Natural killer cell (primary cell): ENCODE results near the gene OGN. TPM values are rescaled to one million over a fixed set of nuclear protein-coding genes. Genes with fewer than 3 reads are reported as not detected.

ENCODE experiments used
- ATAC-seq, 3 donors: fragments of 150-1000 bp in 2 of 3; fragments of 200-7000 bp in 1 of 3; cut with Tn5 transposase; 1 replicate in 1 of 3; 2 replicates in 2 of 3; pipeline ENCODE4 v1.10.0; 2021; ENCODE audit warnings: mild to moderate bottlenecking in 2 of 3, moderate library complexity in 2 of 3
- DNase-seq, 2 donors: peaks; one replicate each; pipeline versions ENCODE4 v3.0.0 to v3.0.0-alpha.2; 2013 to 2021; ENCODE audit warnings: mixed read lengths in 1 of 2
- H3K27ac ChIP-seq: one replicate; pipeline ENCODE4 v1.5.1; 2013; ENCODE audit warnings: mild to moderate bottlenecking, low read length
- H3K27me3 ChIP-seq: one replicate; pipeline ENCODE4 v1.6.1; 2013; ENCODE audit warnings: low read length; ENCODE audit not compliant: control insufficient read depth, insufficient read depth
- H3K36me3 ChIP-seq: one replicate; pipeline ENCODE4 v1.6.1; 2013; ENCODE audit warnings: low read length; ENCODE audit not compliant: control insufficient read depth, insufficient read depth
- H3K4me1 ChIP-seq: one replicate; pipeline ENCODE4 v1.6.1; 2013; ENCODE audit warnings: low read length; ENCODE audit not compliant: control insufficient read depth, insufficient read depth
- H3K4me3 ChIP-seq: one replicate; pipeline ENCODE4 v1.5.1; 2013; ENCODE audit warnings: low read length
- H3K9me3 ChIP-seq: one replicate; pipeline ENCODE4 v1.6.1; 2013; ENCODE audit warnings: low read length; ENCODE audit not compliant: control insufficient read depth, insufficient read depth
- H3K27ac Mint-ChIP-seq, 2 donors: one replicate each; pipeline ENCODE4 v1.8.0; 2022; ENCODE audit warnings: mild to moderate bottlenecking in 2 of 2, mixed read lengths in 2 of 2, moderate library complexity in 1 of 2
- H3K27me3 Mint-ChIP-seq, 2 donors: one replicate each; pipeline ENCODE4 v1.8.0; 2022; ENCODE audit warnings: low read depth in 2 of 2, mixed read lengths in 2 of 2
- H3K36me3 Mint-ChIP-seq: one replicate; pipeline ENCODE4 v1.8.0; 2022; ENCODE audit warnings: mixed read lengths
- H3K4me1 Mint-ChIP-seq, 2 donors: one replicate each; pipeline ENCODE4 v1.8.0; 2022; ENCODE audit warnings: mixed read lengths in 2 of 2
- H3K4me3 Mint-ChIP-seq: one replicate; pipeline ENCODE4 v1.8.0; 2022; ENCODE audit warnings: mild to moderate bottlenecking, moderate library complexity, mixed read lengths
- H3K9me3 Mint-ChIP-seq, 2 donors: one replicate each; pipeline ENCODE4 v1.8.0; 2022; ENCODE audit warnings: mixed read lengths in 2 of 2
- CTCF ChIP-seq: fragments of 200-600 bp; IDR thresholded peaks from one replicate; pipeline ENCODE4 v1.8.0; 2022; ENCODE audit warnings: antibody characterized with exemption
- WGBS: methylation state at CpG from one replicate; pipeline ENCODE4 v1.1.7; 2013; ENCODE audit warnings: missing lambda C conversion rate; ENCODE audit not compliant: insufficient coverage; 5-methylcytosine and 5-hydroxymethylcytosine counted together
- intact Hi-C: fragments of 100-400 bp; cut with micrococcal nuclease; formaldehyde crosslinking; loops from one replicate; pipeline ENCODE4 v1.14.2; 2022
- total RNA-seq, 4 donors: library from RNA; stranded (reverse); fragments of 120-200 nt in 1 of 4; gene quantifications; one replicate each; pipeline versions ENCODE4 v1.2.3 to v1.2.4, GENCODE V29; 2013 to 2022

OGN gene
- total RNA-seq, 3 donors from 2014 or later (not counting 1 experiment from before 2014, with no cell fraction given): 0.18 to 0.33 TPM; not detected in 1

DNA sequence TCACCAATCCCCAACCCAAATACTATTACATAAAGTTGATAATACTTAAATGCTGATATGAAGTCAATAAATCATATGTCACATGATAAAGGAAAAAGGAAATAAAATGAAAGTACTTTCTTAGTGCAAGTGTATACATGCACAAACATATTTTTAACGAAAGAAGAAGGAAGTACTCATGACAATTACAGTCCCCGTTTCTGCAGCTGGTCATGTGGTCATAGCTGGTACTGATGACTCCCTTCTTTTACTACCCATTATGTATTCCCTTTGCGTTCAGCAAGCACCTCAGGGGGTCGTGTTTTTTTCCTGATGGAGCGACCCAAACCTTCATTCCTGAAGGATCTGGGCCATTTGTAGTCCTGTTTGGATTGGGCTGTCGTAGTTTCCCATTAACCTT lies 51.3 kb downstream of the OGN start:
- no peak for TF ChIP-seq CTCF
- H3K9me3 ChIP-seq: peaks cover 9% of the 10 kb centered on the region
- Mint-ChIP-seq H3K4me3 (peak overlapping the region; percentile 47), H3K27ac (peak overlapping the region; percentile 39 to 52), H3K36me3 (peaks cover 6% of the 10 kb centered on the region), H3K4me1 (peaks cover 17 to 18% of the 10 kb centered on the region in 2 donors), H3K27me3 (no peaks in the 10 kb centered on the region), H3K9me3 (peaks cover 2 to 9% of the 10 kb centered on the region in 2 donors)
- H3K36me3 ChIP-seq: no peaks in the 10 kb centered on the region
- no peaks in the 10 kb centered on the region for H3K4me1 ChIP-seq
- no peaks in the 10 kb centered on the region for H3K27me3 ChIP-seq
- 58% methylated on average over 6 of the region's 6 CpGs for WGBS
- no peak for ATAC-seq
- no peak overlapping the region for H3K27ac ChIP-seq
- no peak for DNase-seq
- H3K4me3 ChIP-seq: no peak overlapping the region
- intact Hi-C loops: no loop called here

GRCh38 chr9:92350740-92351133 lies 53.6 kb downstream of the OGN start:
- H3K4me3 ChIP-seq: no peak overlapping the region
- no peak overlapping the region for H3K27ac ChIP-seq
- DNase-seq (no peak), ATAC-seq (peak in 2 of 3 donors; percentile 44 to 46)
- intact Hi-C loops: no loop called here
- H3K9me3 ChIP-seq: peaks cover 6% of the 10 kb centered on the region
- peaks cover 2 to 4% of the 10 kb centered on the region in 2 donors for H3K9me3 Mint-ChIP-seq
- H3K36me3 ChIP-seq: no peaks in the 10 kb centered on the region
- H3K27ac Mint-ChIP-seq: peak overlapping the region; percentile 47 to 63
- no peaks in the 10 kb centered on the region for H3K27me3 Mint-ChIP-seq
- H3K4me1 ChIP-seq: no peaks in the 10 kb centered on the region
- no peaks in the 10 kb centered on the region for H3K27me3 ChIP-seq
- H3K4me1 Mint-ChIP-seq: peaks cover 17 to 18% of the 10 kb centered on the region in 2 donors
- no peaks in the 10 kb centered on the region for H3K36me3 Mint-ChIP-seq
- peak overlapping the region; percentile 35 for H3K4me3 Mint-ChIP-seq
- TF ChIP-seq CTCF: no peak

- no peaks in the 10 kb centered on the region for H3K27me3 ChIP-seq
- H3K27ac ChIP-seq: no peak overlapping the region
- no peak for TF ChIP-seq CTCF
- no peak overlapping the region for H3K4me3 ChIP-seq
- no peaks in the 10 kb centered on the region for H3K36me3 ChIP-seq
- H3K9me3 ChIP-seq: peaks cover 6% of the 10 kb centered on the region
- no peaks in the 10 kb centered on the region for H3K4me1 ChIP-seq
- Mint-ChIP-seq H3K9me3 (peaks cover 2 to 4% of the 10 kb centered on the region in 2 donors), H3K36me3 (no peaks in the 10 kb centered on the region), H3K4me3 (no peak overlapping the region), H3K27me3 (no peaks in the 10 kb centered on the region), H3K4me1 (peaks cover 17 to 18% of the 10 kb centered on the region in 2 donors), H3K27ac (peak overlapping the region; percentile 47 to 63)
- ATAC-seq: no peak
- intact Hi-C loops: no loop called here
- no peak for DNase-seq
- 100% methylated on average over 4 of the region's 7 CpGs for WGBS
Measured at GRCh38 chr9:92349771-92350739, 54.3 kb downstream of the OGN start.
